ENCODE measurements around the gene BOC.

Gene BOC

GRCh38 chr3:113254171-113254947 lies 43.0 kb downstream of the BOC start:
- DNase-seq = no peak

GRCh38 chr3:113255100-113255853 lies 43.9 kb downstream of the BOC start:
- no peak for DNase-seq

GRCh38 chr3:113255854-113256615 lies 44.7 kb downstream of the BOC start:
- DNase-seq = no peak

- no peak for DNase-seq
These were observed 47.0 kb downstream of the BOC start for GRCh38 chr3:113258361-113258760.

GRCh38 chr3:113259196-113259595 lies 47.8 kb downstream of the BOC start:
- DNase-seq = no peak

GRCh38 chr3:113261063-113261625 lies 49.8 kb downstream of the BOC start:
- no peak for DNase-seq

- DNase-seq = no peak
These were observed 50.4 kb downstream of the BOC start for GRCh38 chr3:113261626-113262303.

GRCh38 chr3:113262304-113262665 lies 50.9 kb downstream of the BOC start:
- DNase-seq = no peak

- DNase-seq = no peak
These were observed 51.7 kb downstream of the BOC start for GRCh38 chr3:113263020-113263419.

- no peak for DNase-seq
These were observed 52.4 kb downstream of the BOC start for GRCh38 chr3:113263778-113264177.

- DNase-seq = no peak
These were observed 53.1 kb downstream of the BOC start for GRCh38 chr3:113264283-113265131.

GRCh38 chr3:113265231-113265630 lies 53.9 kb downstream of the BOC start:
- no peak for DNase-seq

GRCh38 chr3:113266738-113267137 lies 55.4 kb downstream of the BOC start:
- DNase-seq = no peak

- no peak for DNase-seq
These were observed 57.0 kb downstream of the BOC start for GRCh38 chr3:113268311-113268710.

GRCh38 chr3:113268942-113269341 lies 57.6 kb downstream of the BOC start:
- no peak for DNase-seq

GRCh38 chr3:113269661-113270060 lies 58.3 kb downstream of the BOC start:
- no peak for DNase-seq

- no peak for DNase-seq
These were observed 58.7 kb downstream of the BOC start for GRCh38 chr3:113270068-113270467.

- DNase-seq = no peak
These were observed 59.4 kb downstream of the BOC start for GRCh38 chr3:113270786-113271185.

GRCh38 chr3:113271189-113271588 lies 59.8 kb downstream of the BOC start:
- no peak for DNase-seq

- no peak for DNase-seq
These were observed 60.4 kb downstream of the BOC start for GRCh38 chr3:113271594-113272384.

GRCh38 chr3:113272385-113272779 lies 61.0 kb downstream of the BOC start:
- DNase-seq = no peak
